HG02763 (cell line): ENCODE measurements around the gene LRRC46.

Experiments used
- ATAC-seq: cut with Tn5 transposase; IDR thresholded peaks from one replicate; pipeline ENCODE4 v1.9.1; 2021; ENCODE audit warnings: mild to moderate bottlenecking, moderate library complexity; ENCODE audit not compliant: unreplicated experiment

The LRRC46 gene

GRCh38 chr17:47808830-47809480, 22.5 kb upstream of the LRRC46 start:
- ATAC-seq = no peak

- no peak for ATAC-seq
These were observed 21.2 kb upstream of the LRRC46 start for GRCh38 chr17:47810200-47810821.

GRCh38 chr17:47810901-47811635, 20.4 kb upstream of the LRRC46 start:
- no peak for ATAC-seq

GRCh38 chr17:47811709-47812108, 19.8 kb upstream of the LRRC46 start:
- ATAC-seq = no peak

GRCh38 chr17:47812146-47812920, 19.1 kb upstream of the LRRC46 start:
- ATAC-seq = no peak

- ATAC-seq = no peak
These were observed 18.4 kb upstream of the LRRC46 start for GRCh38 chr17:47813077-47813476.

- no peak for ATAC-seq
These were observed 17.9 kb upstream of the LRRC46 start for GRCh38 chr17:47813512-47814031.

GRCh38 chr17:47815106-47815918, 16.2 kb upstream of the LRRC46 start:
- no peak for ATAC-seq

GRCh38 chr17:47816111-47816735, 15.2 kb upstream of the LRRC46 start:
- ATAC-seq = no peak

GRCh38 chr17:47816947-47817346, 14.5 kb upstream of the LRRC46 start:
- ATAC-seq = no peak

GRCh38 chr17:47818002-47818695, 13.3 kb upstream of the LRRC46 start:
- no peak for ATAC-seq

- ATAC-seq = no peak
These were observed 12.0 kb upstream of the LRRC46 start for GRCh38 chr17:47819475-47819874.

- ATAC-seq = no peak
These were observed 11.3 kb upstream of the LRRC46 start for GRCh38 chr17:47820033-47820789.

- no peak for ATAC-seq
These were observed 10.4 kb upstream of the LRRC46 start for GRCh38 chr17:47821031-47821423.

- peak; percentile 84 for ATAC-seq
These were observed 9.8 kb upstream of the LRRC46 start, which contains the start of gene OSBPL7 for GRCh38 chr17:47821424-47822391. Gene OSBPL7 (minus strand): TSS chr17:47821794. CDS start chr17:47820278, 1,516 bp downstream.

- ATAC-seq = no peak
These were observed 8.7 kb upstream of the LRRC46 start for GRCh38 chr17:47822785-47823184.

GRCh38 chr17:47823519-47823918, 8.0 kb upstream of the LRRC46 start:
- no peak for ATAC-seq
